SK-N-SH (cell line): ENCODE results near the gene TCEA3.

ENCODE experiments used
- CTCF ChIP-seq: fragments of 200-600 bp; sonication (generic); IDR thresholded peaks from 2 replicates; pipeline ENCODE4 v1.6.1; 2017; ENCODE audit warnings: antibody characterized with exemption, mild to moderate bottlenecking, moderate library complexity
- EP300 ChIP-seq, 2 experiments: IDR thresholded peaks; 2 replicates each; pipeline versions ENCODE4 v1.4.0 to v1.6.1; 2012; ENCODE audit warnings: borderline replicate concordance in 1 of 2, low read depth in 1 of 2, low read length in 1 of 2
- FOXJ3 ChIP-seq: sonication (generic); formaldehyde crosslinking; IDR thresholded peaks from 2 replicates; pipeline ENCODE4 v1.5.1; 2020; ENCODE audit warnings: mild to moderate bottlenecking, missing genetic modification reagents
- GABPA ChIP-seq: IDR thresholded peaks from 2 replicates; pipeline ENCODE4 v1.4.0; 2012; ENCODE audit warnings: low read depth, mild to moderate bottlenecking
- REST ChIP-seq: IDR thresholded peaks from 2 replicates; pipeline ENCODE4 v1.6.1; 2012; ENCODE audit warnings: mild to moderate bottlenecking, low read depth, low read length, moderate library complexity
- RXRA ChIP-seq: IDR thresholded peaks from 2 replicates; pipeline ENCODE4 v1.4.0; 2012; ENCODE audit warnings: low read depth, mild to moderate bottlenecking, borderline replicate concordance
- YY1 ChIP-seq: IDR thresholded peaks from 2 replicates; pipeline ENCODE4 v1.4.0; 2012; ENCODE audit warnings: low read depth, mild to moderate bottlenecking

- TF ChIP-seq CTCF (no peak), RXRA (no peak), REST (no peak), YY1 (no peak), EP300 (IDR thresholded peaks at IDR 0.05; ENCODE audit: borderline replicate concordance in 1 of 2, low read depth in 1 of 2, low read length in 1 of 2) (no peak), FOXJ3 (CRISPR knock-in tag) (no peak), GABPA (no peak)
Measured at GRCh38 chr1:23437355-23437664, 12.8 kb upstream of the TCEA3 start.
